Measurements from ENCODE around the gene RBBP9.
"Not testable (repeated sequence)": the region's sequence is repeated elsewhere in the genome, so short reads cannot be mapped to it uniquely, and the experiment has no call there.

Gene RBBP9

DNA sequence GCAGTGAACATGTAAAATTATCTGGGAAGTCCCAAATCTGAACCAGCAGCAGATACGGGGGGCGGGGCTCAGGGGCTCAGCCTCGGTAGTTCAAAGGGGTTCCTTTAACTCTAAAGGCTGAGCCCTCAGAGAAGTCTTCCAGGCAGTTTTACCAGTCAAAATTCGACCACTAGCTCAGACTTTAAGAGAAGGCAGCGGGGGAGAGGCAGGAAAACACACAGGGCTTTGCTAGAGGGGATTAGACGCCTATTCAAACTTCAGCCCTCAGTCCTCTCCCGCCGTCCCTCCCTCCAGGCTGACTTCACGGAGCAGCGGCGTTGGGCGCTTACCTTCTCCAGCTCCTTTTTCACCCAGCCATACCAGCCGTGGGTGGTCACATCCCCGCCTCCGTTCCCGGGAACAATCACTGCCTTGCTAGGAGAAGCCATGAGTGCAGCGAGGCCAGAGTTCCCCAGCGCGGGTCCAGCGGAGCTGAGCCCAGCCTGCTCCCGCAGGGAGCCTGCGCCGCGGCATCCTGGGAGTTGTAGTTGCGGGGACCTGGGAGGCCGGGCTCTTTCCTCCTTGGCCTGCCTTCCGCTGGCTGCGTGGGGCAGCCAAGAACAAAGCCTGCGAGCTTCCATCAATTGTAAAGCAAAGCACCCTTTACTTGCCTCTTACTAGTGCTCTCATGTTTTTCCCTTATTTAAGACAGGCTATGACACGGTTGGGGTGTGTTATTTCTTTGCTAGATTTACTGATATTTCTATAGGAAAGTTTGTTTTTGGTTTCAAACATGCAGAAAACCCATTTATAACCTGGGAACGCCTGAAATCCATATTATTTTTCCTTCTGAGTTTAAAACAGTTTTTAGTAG is at the start of gene RBBP9:
Gene RBBP9 (minus strand): TSS at position 486 of the 853 bp plus-strand sequence. CDS start 58 bp downstream, at position 428.
- FAIRE-seq = peak; percentile 91

DNA sequence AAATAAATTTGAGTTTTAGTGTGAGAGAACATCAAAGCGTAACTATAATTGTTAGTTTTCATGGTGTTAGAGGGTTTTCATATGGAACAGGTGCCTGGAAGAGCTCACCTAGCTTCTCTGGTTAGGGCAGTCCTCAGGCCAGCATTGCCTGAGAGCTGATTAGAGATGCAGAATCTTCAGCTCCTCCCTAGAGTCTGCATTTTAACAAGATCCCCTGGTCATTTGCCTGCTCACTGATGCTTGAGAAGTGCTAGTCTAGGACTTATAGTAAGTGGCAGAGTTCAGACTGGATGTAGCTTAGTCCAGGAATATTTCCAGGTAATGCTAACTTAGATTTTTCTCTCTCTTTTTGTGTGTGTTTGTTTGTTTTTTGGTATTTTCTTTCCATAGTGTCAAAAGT is 48.5 kb upstream of the RBBP9 start:
- no peak for FAIRE-seq

DNA sequence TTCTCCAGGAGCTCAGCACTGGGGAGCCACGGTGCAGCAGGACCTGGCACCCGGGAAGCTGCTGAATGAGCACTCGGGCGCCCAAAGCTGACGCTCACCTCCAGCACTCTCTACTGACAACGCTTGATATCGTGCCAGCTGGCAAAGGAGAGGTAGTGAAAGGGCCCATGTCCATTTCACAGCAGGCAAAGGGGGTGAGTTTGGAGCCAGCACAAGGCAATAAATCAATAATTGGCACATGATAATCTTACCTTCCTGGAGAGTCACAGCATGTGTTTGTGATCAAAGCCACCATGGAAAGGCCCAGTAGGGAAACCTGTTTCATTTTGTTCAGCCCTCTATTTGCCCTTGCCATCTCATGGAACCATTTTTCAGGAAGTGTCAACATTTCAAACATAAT is 46.9 kb upstream of the RBBP9 start:
- FAIRE-seq = no peak

DNA sequence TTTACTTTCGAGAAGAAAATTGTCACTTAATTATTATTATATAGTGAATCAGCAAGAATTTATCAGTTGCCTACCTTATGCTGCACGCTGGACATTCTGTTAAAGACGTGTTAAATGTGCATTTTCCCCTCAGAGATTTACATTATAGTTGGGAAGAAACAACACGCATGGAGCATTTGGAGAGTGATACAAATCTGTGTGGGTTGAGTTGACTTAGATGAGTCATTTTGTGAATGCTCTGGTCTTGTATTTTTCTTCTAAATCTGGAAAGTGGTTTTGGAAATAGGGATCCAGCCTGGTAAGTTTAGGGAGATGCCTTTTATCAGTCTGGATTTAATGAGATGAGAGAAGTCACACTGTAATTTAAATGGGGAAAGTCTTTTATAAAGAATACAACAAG is 46.2 kb upstream of the RBBP9 start:
- FAIRE-seq = no peak

DNA sequence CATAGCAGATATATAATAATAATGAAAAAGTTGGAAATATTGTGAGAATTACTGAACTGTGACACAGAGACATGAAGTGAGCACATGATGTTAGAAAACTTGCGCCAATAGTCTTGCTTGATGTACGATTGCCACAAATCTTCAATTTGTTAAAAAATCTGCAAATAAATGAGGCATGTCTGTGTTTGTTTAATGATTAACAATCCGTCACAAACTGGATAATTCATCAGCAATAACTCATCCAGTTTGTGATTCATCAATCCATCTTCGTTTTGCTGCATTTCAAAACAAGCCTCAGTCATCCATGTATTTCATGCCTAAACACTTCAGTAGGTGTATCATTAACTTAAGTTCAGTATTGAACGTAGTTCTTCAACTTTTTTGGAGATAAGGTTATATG is 44.7 kb upstream of the RBBP9 start:
- no peak for FAIRE-seq

DNA sequence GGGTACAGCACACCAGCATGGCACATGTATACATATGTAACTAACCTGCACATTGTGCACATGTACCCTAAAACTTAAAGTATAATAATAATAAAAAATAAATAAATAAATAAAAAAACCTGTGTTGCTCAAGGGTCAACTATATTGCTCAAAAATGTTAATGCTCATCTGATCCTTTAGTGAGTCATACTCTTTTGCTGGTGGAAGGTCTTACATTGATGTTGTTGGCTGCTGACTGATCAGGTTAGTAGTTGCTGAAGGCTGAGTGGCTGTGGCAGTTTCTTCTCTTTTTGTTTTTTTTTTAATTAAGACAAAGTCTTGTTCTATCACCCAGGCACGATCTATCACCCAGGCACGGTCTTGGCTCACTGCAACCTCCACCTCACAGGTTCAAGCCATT is 40.6 kb upstream of the RBBP9 start:
- no peak for FAIRE-seq

DNA sequence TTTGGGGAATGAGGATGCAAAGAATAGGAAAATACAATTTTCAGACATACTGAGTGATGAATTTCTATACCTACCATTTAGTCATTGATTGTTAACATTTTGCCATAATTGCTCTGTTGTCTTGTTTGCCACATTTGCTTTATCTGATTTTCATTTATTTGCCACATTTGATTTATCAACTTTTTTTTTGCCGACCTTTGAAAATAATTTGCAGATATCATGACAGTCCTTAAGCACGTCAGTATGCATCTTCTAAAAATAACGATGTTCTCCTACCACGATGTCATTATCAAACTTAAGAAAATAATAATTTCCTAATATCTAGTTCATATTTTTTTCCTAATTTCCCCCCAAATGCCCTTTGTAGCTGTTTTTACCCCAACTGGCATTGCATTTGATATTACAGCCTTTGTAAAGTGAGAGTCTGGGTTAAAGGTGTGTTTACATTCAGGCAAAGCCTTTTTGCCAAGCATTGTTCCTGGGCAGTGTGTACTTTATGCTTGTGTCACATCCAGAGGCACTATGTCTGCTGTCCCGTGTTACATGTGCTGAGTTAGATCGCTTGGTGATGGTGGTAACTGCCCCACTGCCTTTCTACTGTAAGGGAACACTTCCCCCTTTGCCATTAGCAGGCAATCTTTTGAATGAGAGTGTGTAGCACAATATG is 37.1 kb upstream of the RBBP9 start:
- FAIRE-seq = no peak

DNA sequence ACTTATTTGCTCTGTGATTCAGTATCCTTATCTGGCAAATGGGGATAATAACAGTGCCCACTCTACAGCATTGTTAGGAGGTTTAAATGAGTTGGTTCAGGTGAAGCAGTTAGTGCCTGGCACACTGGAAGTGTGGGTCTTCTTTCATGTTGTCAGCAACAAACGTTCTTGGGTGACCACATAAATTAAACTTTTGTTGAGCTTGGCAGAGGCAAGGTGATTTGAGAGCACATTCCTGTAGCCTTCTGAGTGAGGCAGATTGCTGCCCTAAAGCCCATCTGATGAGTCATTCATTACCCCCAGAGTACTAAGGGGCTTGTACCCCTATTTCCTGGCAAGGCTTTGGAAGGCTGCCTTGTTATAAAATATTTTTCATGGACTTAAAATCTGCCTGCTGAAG is 36.5 kb upstream of the RBBP9 start:
- no peak for FAIRE-seq

DNA sequence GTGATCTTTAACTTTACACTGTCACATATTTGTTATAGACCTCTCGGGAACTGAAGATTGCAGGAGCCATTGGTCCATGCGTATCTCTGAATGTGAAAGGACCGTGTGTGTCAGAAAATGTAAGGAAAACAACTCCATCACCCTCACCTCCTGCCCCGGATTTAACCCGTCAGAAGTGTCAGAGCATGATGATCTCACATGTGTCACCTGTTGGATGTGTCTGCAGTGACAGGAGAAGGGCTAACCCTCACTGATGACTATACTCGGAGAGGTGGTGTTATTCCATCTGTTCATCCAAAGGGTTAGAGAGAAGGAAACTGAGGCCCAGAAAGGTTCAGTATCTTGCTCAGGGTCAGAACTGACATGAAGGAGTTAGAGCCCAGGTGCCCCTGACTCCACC is 35.6 kb upstream of the RBBP9 start:
- no peak for FAIRE-seq

DNA sequence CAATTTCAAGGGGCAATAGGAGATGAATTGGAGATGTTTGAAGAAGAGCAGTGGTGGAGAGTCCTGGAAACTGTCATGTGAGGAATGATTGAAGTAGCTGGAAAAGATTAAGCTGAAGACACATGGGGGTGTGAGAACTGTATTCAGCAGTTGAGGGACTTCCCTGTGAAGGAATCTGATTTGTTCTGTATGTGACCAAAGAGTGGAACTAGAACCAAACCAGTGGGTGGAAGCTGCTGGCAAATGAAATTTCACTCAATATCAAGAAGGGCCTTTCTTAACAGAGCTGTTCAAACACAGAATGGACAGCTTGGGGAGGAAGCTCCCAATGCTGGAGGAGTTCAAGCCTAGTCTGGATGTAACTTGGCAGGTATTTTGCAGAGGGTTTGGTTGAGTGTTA is 32.0 kb upstream of the RBBP9 start:
- no peak for FAIRE-seq

DNA sequence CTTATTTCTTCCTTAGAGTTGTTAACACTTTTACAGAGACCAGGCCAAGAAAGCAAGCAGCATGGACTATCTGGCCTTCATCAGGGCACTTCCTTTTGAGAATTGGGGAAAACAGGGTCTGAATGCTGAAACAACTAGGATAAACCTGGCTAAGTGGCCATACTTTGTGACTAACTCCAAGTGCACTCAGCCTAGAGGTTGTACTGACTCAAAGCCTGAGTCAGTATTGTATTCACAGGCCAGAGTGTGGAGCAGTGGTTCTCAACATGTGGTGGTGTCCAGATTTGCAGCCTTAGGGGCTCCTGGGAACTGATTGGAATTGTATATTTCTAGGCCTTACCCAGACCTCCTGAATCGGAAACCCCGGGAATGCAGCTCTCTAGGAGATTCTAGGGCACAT is 30.8 kb upstream of the RBBP9 start:
- FAIRE-seq = no peak

DNA sequence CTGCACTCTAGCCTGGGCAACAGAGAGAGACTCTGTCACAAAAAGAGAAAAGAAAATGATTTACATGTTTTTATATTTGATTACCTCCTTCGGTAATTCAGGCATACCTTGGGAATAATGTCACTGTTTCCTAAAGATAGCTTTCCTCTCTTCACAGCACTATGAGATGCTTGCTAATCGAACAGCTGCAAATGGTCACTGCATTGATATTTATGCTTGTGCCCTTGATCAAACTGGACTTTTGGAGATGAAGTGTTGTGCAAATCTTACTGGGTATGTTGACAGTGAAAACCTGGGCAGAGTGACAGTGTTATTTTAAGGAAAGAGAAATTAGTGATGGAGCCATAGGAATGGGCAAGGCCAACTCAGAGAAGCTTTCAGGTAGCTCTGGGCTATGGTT is 30.3 kb upstream of the RBBP9 start:
- no peak for FAIRE-seq

DNA sequence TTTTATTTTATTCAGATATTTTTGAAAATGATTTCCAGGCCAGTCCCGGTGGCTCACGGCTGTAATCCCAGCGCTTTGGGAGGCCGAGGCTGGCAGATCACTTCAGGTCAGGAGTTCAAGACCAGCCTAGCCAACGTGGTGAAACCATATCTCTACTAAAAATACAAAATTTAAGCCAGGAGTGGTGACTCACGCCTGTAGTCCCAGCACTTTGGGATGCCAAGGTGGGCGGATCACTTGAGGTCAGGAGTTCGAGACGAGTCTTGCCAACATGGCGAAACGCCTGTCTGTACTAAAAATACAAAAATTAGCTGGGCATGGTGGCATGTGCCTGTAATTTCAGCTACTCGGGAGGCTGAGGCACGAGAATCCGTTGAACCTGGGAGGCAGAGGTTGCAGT is 29.7 kb upstream of the RBBP9 start:
- FAIRE-seq = not testable (repeated sequence)

DNA sequence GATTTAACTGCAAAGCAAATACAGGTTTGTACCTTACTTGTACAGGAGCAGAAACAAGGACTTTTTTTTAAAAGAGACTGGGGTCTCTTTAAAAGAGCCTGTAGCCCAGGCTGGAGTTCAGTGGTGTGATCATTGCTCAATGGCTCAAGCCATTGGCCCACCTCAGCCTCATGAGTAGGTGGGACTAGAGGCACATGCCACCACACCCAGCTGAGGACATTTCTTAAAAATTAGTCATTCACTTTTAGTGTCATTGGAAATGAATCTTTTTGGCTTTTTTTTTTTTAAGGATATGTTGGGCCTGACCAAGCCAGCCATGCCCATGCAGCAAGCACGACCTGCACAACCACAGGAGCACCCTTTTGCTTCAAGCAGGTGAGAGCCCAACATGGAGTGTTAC is 27.6 kb upstream of the RBBP9 start:
- FAIRE-seq = no peak

DNA sequence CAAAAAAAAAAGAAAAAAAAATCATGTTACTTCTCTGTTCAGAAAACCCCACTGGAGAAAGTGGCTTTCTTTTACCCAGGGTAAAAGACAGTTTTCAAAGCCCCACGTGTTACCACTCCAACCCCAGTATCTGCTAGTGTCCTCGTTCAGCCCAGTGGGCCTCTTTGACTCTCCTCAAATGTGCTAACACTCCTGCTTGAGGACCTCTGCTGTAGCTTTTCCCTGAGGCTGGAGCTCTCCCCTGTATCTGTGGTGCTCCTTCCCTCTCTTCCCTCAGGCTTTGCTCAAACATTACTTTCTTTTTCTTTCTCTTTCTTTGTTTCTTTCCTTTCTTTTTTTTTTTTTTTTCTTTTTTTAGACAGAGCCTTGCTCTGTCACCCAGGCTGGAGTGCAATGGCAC is 26.0 kb upstream of the RBBP9 start:
- no peak for FAIRE-seq

DNA sequence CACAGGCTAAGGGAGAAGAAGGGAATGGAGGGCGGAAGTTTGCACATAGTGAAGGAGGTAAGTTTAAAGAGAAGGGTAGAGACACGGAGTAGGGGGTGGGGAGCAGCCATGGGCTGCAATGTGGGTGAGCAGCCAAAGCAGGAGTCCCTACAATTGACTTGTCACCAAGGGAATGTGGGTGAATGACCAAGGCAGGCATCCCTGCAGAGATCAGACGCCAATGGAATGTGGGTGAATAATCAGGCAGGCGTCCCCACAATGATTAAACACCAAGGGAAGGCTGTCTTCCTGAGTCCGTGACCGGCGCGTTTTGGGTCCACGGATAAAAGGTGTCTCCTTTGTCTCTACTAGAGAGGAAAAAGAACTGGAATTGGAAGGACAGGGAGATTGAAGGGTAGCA is 25.0 kb upstream of the RBBP9 start:
- not testable (repeated sequence) for FAIRE-seq

DNA sequence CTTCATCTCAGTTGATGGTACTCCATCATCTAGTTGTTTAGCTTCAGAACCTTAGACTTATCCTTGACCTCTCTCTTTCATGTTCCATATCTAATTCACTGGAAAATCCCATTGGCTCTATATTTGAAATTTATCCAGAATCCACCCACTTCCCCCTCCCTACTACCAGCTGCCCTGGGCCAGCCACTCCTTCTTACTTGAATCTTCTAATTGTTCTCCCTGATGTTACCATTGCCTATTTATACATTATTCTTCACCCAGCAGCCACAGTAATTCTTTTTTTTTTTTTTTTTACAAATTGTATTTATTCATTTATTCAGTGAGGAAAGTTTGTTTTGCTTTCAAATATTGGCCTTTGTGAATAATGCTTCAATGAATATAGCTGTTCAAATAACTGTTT is 18.9 kb upstream of the RBBP9 start:
- FAIRE-seq = no peak

DNA sequence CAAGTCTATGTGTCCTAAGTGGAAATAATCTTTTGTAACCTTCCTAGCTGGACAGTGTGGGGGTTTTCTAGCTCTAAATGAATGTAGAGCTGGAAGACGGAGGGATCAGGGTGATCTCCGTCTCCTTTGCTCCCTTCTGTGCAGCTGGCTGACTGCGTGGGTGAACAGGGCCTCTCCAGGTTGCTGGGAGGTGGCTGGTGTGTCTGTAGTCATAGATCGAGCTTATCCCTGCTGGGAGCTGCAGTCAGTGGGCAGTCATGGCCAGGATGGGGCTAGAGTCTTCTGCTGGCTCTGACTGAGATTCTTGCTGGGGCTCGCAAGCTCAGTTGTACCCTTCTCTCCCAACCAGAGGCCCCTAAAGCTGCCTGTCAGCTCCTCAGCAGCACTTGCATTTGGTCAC is 17.1 kb upstream of the RBBP9 start:
- FAIRE-seq = no peak

DNA sequence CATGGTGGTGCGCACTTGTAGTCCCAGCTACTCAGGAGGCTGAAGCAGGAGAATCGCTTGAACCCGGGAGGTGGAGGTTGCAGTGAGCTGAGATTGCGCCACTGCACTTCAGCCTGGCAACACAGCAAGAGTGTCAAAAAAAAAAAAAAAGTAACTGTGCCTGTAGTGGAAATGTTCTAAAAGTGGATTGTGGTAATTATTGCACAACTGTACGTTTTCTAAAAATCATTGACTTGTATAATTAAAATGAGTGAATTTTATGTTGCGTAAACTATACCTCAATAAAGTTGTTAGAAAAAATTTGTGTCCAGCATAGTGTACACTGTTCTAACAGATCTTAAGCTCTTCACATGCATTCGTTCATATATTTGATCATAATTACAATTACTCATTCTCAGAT is 16.2 kb upstream of the RBBP9 start:
- no peak for FAIRE-seq

DNA sequence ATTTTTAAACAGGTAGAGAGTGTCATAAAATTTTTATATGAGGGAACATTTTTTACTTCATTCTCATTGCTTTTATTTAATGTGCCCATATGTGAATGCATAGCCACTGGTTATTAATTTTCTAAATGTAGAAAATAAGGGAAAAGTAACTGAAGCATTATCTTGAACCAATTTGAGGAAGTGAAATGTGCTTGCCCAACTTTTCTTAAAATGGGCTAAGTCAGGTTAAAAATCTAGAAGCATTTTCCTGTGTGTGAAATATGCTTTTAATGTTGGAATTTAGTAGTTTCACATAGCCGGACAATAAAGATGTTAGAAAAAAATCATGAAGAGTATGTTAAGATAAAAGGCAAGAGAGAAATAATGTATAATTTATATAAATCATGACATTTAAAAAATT is 14.5 kb upstream of the RBBP9 start:
- no peak for FAIRE-seq

DNA sequence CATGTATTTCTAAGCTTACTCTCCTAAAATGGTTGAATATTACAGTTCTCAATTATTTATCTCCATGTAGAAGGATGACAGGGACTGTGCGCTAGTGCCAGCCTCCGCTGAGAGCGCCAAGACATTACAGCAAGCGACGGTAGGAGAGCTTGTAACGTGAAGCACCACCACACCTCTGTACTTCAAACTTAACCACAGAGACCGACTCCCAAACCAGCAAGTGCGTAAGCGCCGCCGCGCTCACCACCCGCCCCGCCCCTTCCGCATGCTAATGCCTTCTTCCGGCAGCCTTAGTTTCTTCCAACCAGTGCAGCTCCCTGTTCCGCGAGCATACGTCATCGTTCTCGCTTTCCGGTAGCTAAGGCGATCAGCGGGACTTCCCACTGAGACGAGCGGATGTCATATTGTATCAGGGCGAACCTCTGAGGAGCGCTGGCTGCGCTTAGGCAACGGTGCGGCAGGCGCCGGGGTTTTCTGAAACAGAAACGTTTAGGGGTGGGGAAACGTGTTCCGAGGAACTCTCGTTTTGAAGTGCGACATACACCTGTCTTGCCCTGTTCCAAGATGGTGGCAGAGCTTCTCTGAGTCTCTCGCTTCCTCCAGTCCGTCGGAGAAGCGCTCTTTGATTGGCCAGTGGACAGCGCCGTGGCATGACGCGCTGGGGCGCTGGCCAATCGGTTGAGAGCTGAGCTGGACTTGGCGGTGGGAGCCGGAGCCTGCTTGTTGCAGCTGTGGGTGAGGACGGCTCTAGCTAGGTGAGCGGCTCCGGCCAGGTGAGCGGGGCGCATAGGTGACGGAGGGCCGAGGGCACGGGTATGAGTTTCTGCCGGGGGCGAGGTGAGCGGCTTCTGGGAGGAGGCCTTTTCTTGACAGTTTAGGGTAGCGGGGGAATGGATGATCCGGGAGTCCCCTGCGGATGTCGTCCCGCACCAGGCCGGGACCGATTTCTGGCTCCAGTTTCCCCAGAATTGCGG is 10.5 kb upstream of the RBBP9 start, which contains the start of gene SEC23B:
Gene SEC23B (plus strand): TSS at position 723 of the 974 bp plus-strand sequence. CDS start 2,896 bp downstream, outside the sequence.
- FAIRE-seq = peak; percentile 97

DNA sequence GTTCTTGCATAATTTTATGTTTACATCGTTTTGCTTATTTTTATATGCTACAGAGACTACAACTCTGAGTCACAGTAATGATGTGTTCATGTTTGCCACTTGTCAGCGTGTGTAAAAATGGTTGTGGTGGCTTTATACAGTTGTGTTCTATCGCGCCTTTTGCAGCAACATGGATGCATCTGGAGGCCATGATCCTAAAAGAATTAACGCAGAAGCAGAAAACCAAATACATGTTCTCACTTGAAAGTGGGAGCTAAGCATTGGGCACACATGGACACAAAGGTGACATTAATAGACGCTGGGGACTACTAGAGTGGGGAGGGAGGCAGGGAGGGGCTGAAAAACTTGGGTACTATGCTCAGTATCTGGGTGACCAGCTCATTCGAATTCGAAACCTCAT is 9.7 kb upstream of the RBBP9 start:
- FAIRE-seq = no peak

DNA sequence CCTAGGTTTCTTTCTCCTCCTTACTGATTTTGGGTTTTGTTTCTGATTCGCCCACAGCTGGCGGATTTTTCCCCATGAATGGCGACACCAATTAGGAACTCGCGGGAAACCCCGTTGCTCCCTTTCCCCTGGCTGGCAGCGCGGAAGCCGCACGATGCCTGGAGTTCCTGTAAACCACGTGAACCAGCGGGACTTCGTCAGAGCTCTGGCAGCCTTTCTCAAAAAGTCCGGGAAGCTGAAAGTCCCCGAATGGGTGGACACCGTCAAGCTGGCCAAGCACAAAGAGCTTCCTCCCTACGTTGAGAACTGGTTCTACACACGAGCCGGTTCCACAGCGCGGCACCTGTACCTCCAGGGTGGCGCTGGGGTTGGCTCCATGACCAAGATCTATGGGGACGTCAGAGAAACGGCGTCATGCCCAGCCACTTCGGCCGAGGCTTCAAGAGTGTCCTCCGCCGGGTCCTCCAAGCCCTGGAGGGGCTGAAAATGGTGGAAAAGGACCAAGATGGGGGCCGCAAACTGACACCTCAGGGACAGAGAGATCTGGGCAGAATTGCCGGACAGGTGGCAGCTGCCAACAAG is 7.5 kb upstream of the RBBP9 start:
- FAIRE-seq = no peak
